ENCODE data around the gene MSI2. TPM values are rescaled to one million over a fixed set of nuclear protein-coding genes. Genes with fewer than 3 reads are reported as not detected.

Gene MSI2
- 25.2 and 45.7 TPM in 2 replicates for total RNA-seq (2014; rRNA removed; shearing (Covaris generic))

DNA sequence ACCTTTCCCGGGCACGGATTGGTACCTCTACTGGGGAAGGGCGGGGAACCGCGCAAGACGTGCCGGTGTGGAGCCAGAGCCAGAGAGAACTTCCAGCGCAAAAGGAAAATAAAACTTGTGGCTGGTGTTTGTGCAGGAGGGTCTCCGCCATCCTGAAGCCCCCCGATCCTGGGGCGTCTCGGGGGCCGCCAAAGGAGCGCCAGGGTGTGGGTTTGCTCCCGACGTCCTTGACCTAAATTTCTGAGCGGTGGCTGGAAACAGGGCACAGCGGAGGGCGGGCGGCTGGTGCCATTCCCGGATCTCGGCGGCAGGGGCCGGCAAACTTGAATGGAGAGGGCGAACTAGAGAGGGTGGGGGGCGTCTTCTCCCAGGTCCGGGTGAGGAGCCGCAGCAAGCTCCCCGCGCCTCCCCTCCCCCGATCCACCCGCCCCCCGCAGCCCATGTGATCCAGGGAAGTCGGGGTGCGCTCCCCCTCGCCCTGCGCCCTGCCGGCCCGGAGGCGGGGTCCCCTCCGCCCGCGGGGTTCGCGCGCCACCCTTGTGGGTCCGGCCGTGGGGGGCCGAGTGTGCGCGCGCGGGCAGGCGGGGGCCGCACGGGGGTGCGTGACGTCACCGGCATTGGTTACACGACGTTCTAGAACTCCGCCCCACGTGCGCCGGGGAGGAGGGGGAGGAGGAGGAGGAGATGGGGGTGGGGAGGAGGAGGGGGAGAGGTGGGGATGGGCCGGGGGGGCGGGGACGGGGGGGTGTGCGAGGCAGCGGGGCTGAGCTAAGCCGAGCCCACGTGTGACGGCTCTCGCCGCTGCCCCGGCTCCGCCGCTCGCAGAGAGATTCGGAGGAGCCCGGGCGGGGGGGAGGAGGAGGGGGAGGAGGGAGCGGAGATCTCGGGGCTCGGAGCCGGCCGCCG lies at the start of gene MSI2:
Gene MSI2, plus strand, starts transcription at position 748 of the 906 bp plus-strand sequence. CDS start 220 bp downstream, outside the sequence.

Small RNA genes lying within 50 kb of the gene (small RNA-seq; reads per million reads assigned to genes)
- gene RN7SL449P (not detected), gene RNU7-134P (not detected)

Other genes with a start within 250 kb of the MSI2 start
- 64.4 and 79.2 TPM in 2 replicates for gene AKAP1, start 171.3 kb upstream of the MSI2 start, total RNA-seq (2014; rRNA removed; shearing (Covaris generic))